ENCODE results near the gene ADAMTSL3. TPM values are rescaled to one million over a fixed set of nuclear protein-coding genes. Genes with fewer than 3 reads are reported as not detected.

Gene ADAMTSL3
- total and polyA plus RNA-seq, 2 of the 4 experiments (the other 2 are of a cell fraction): under 0.01 to 0.02 TPM

DNA sequence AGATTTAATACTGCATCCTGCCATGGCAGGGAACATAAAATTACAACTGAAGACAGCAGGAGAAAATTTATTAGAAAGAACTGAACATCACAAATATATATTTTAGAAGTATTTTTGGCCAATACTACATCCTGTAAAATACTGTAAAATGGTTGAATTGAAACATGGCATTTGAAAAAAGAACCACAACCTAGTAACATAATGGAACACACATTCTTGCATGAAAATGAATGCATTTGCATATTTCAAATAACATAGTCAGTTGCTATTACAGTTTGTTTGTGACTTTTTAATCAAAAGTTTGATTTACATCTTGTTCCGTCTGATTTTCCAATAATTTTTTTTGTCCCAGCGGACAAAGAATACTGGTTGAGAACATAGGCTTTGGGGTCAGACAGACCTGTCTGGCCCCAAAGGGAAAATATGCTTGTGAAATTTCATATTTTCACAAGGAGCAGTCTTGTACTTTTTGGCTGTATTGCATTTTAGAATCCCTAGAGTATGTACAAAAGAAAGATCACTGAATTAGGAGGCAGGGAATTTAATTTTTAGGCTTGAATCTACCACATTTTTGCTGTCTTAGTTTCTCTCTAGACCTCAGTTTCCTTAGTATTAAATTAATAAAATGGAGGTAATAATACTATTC lies 268.8 kb downstream of the ADAMTSL3 start:
- no peak overlapping the region for H2AK9ac ChIP-seq (replicated peaks; ENCODE audit: low read depth, low read length, poor library complexity)
- no peak overlapping the region for H3K27ac ChIP-seq (ENCODE audit: insufficient read depth, low read length)
- no peaks in the 10 kb centered on the region for H3K9me1 ChIP-seq (ENCODE audit: insufficient read depth, low read length)
- in situ Hi-C loops (cut with MboI; ENCODE audit: low sequenced_read_pairs): no loop called here
- intact Hi-C loops (cut with micrococcal nuclease): no loop called here
- TF ChIP-seq NFE2L2 (IDR thresholded peaks at IDR 0.05; ENCODE audit: low read depth, low read length) (no peak), RFX5 (IDR thresholded peaks at IDR 0.05; ENCODE audit: low read depth, low read length) (no peak), MXI1 (IDR thresholded peaks at IDR 0.05; ENCODE audit: borderline replicate concordance, low read depth, low read length) (no peak), FOS (IDR thresholded peaks at IDR 0.05; ENCODE audit: low read depth, low read length) (no peak), USF2 (IDR thresholded peaks at IDR 0.05; ENCODE audit: low read depth, low read length) (no peak)
- no peaks in the 10 kb centered on the region for H3K4me1 ChIP-seq (ENCODE audit: control insufficient read depth, insufficient read depth, low read length)
- no peaks in the 10 kb centered on the region; the same call in 1 of the 2 replicates for H3K9me3 ChIP-seq (ENCODE audit: control insufficient read depth, insufficient read depth, low read length)
- CTCF ChIA-PET: no interaction called here
- H3K27me3 ChIP-seq (ENCODE audit: control insufficient read depth, insufficient read depth, low read length): no peaks in the 10 kb centered on the region
- H2BK120ac ChIP-seq (ENCODE audit: low read depth, low read length): no peak overlapping the region
- H4K20me1 ChIP-seq (ENCODE audit: insufficient read depth, low read length): no peaks in the 10 kb centered on the region
- no peak overlapping the region for H4K5ac ChIP-seq (ENCODE audit: low read depth, low read length)
- H3K9ac ChIP-seq (ENCODE audit: low read depth, low read length): no peak overlapping the region
- no peak overlapping the region for H2BK20ac ChIP-seq (ENCODE audit: low read depth, low read length)
- no CpG with 5 or more reads among the region's 2 CpGs for WGBS, 2 experiments (ENCODE audit: extremely low coverage in 2 of 2, insufficient read length in 1 of 2)
- no peak overlapping the region for H3K4ac ChIP-seq (ENCODE audit: low read depth, low read length)
- ATAC-seq (ENCODE audit: low read depth) (no peak), DNase-seq (no peak)
- no peaks in the 10 kb centered on the region for H3K36me3 ChIP-seq (ENCODE audit: control insufficient read depth, insufficient read depth, low read length)
- H4K91ac ChIP-seq (ENCODE audit: insufficient read depth, low read depth, low read length): no peak overlapping the region
- H3K4me3 ChIP-seq (ENCODE audit: insufficient read depth, low read depth, low read length): no peak overlapping the region
- dilution Hi-C loops (cut with HindIII; ENCODE audit: low sequenced_read_pairs, unreplicated experiment): no loop called here
- H4K8ac ChIP-seq (ENCODE audit: low read depth in 2 of 2, low read length in 2 of 2): no peak overlapping the region
- H3K14ac ChIP-seq (replicated peaks; ENCODE audit: low read depth, low read length): no peak overlapping the region
- no peak overlapping the region for H3K56ac ChIP-seq (ENCODE audit: extremely low read depth, insufficient read depth, low read length)
- H2AK5ac ChIP-seq (ENCODE audit: low read depth, low read length): no peak overlapping the region
- H2BK5ac ChIP-seq (ENCODE audit: low read depth, low read length, poor library complexity, severe bottlenecking): no peak overlapping the region
- POLR2A ChIA-PET (ENCODE audit: unreplicated experiment): no interaction called here
- no peak overlapping the region for H2AFZ ChIP-seq (replicated peaks; ENCODE audit: low read length, poor library complexity)
- BruUV-seq (replicated peaks): no TSS peak
- H3K4me2 ChIP-seq (ENCODE audit: low read depth, low read length): no peak overlapping the region
- H3K79me1 ChIP-seq (ENCODE audit: low read depth in 1 of 2, low read length in 2 of 2): no peaks in the 10 kb centered on the region
- H3K23ac ChIP-seq (ENCODE audit: low read depth, low read length): no peak overlapping the region
- H3K18ac ChIP-seq (ENCODE audit: low read depth, low read length): no peak overlapping the region
- no peak overlapping the region for H2BK15ac ChIP-seq (ENCODE audit: low read depth, low read length)
